Suprapubic skin (tissue), 4 donors: ENCODE measurements around the gene CD84. TPM values are rescaled to one million over a fixed set of nuclear protein-coding genes. Genes with fewer than 3 reads are reported as not detected.
"Not testable (repeated sequence)": the region's sequence is repeated elsewhere in the genome, so short reads cannot be mapped to it uniquely, and the experiment has no call there.

Experiments
- DNase-seq, 2 donors: peaks; one replicate each; pipeline ENCODE4 v3.0.0-alpha.2; 2019; ENCODE audit warnings: low spot score in 2 of 2
- H3K27ac ChIP-seq: fragments of 200-600 bp; sonication (generic); one replicate; pipeline ENCODE4 v1.5.1; 2019
- H3K27me3 ChIP-seq: fragments of 200-600 bp; sonication (generic); one replicate; pipeline ENCODE4 v1.5.1; 2019
- H3K36me3 ChIP-seq: fragments of 200-600 bp; sonication (generic); one replicate; pipeline ENCODE4 v1.5.1; 2019
- H3K4me1 ChIP-seq: fragments of 200-600 bp; sonication (generic); one replicate; pipeline ENCODE4 v1.5.1; 2019
- H3K4me3 ChIP-seq: fragments of 200-600 bp; sonication (generic); one replicate; pipeline ENCODE4 v1.5.1; 2019; ENCODE audit warnings: mild to moderate bottlenecking
- H3K9me3 ChIP-seq: fragments of 200-600 bp; sonication (generic); one replicate; pipeline ENCODE4 v1.5.1; 2019
- EP300 ChIP-seq: sonication (generic); formaldehyde crosslinking; IDR thresholded peaks from one replicate; pipeline ENCODE4 v1.6.1; 2017; ENCODE audit warnings: antibody characterized with exemption
- POLR2A ChIP-seq, 2 donors: fragments of 450-650 bp; IDR thresholded peaks; one replicate each; pipeline ENCODE4 v1.6.1; 2017; ENCODE audit warnings: antibody characterized with exemption in 2 of 2, mild to moderate bottlenecking in 2 of 2, moderate library complexity in 2 of 2
- POLR2AphosphoS5 ChIP-seq, 3 donors: sonication (generic); formaldehyde crosslinking; IDR thresholded peaks; one replicate each; pipeline ENCODE4 v1.6.1; 2017; ENCODE audit warnings: antibody characterized with exemption in 3 of 3
- WGBS: methylation state at CpG from one replicate; pipeline ENCODE4 v1.1.5; 2018; 5-methylcytosine and 5-hydroxymethylcytosine counted together
- total RNA-seq, 4 donors: library from RNA; depleted of rRNA; stranded (reverse); fragments of >200 nt; gene quantifications; one replicate each; pipeline ENCODE4 v1.1.0, GENCODE V29; 2016
- TF ChIP-seq, protein P1 (sequence below), 2 donors: fragments of 200-600 bp in 1 of 2; fragments of 450-650 bp in 1 of 2; sonication (generic) in 1 of 2; IDR thresholded peaks; one replicate each; pipeline ENCODE4 v1.5.1; 2016 to 2019; ENCODE audit warnings: antibody characterized with exemption in 2 of 2, mild to moderate bottlenecking in 1 of 2, moderate library complexity in 1 of 2

The CD84 gene
- total RNA-seq, 4 donors from 2014 or later, result 1.2 to 9.0 (median 2.3) TPM

DNA sequence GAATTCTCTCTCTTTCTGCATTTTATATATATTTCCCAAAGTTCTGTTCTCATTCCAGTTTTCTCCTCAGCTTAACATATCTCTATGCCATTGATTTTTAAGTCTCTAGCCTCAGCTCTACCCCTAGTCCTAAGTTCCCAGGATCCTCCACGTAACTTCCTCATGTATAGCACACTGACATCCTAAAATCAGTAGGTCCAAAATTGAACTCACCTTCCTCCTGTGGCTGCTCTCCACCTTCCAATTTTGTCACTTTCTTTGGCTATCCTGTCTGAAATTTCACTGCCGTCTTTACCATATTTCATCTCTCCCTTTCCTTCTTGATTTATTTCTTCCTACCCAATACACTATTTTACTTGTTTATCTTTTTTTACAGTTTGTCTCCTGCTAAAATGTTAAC is 57.7 kb downstream of the CD84 start:
- 74% methylated on average over 2 of the region's 2 CpGs for WGBS

DNA sequence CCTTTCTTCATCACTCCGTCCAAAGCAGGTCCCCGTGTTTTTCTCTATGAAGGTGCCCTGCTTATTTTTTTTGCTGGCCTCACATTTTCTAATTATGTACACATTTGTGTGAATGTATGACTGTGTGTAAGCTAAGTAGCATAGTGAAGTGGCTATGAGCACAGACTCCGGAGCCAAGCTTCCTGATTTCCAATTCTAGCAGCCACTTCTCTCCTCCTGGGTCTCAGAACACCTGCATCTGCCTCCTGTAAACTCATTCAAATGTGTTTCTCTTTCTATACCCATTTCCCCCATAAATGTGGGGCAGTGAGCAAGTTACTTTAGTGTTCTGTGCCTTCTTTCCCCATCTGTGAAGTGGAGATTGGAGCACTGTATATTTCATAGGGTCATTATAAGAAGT is 58.3 kb downstream of the CD84 start:
- Histone ChIP-seq H3K27me3 (no peaks in the 10 kb centered on the region), H3K4me1 (no peaks in the 10 kb centered on the region), H3K36me3 (no peaks in the 10 kb centered on the region), H3K9me3 (no peaks in the 10 kb centered on the region), H3K4me3 (no peak overlapping the region), H3K27ac (no peak overlapping the region)
- WGBS, result 48% methylated on average over 3 of the region's 3 CpGs
- TF ChIP-seq, protein P1, sequence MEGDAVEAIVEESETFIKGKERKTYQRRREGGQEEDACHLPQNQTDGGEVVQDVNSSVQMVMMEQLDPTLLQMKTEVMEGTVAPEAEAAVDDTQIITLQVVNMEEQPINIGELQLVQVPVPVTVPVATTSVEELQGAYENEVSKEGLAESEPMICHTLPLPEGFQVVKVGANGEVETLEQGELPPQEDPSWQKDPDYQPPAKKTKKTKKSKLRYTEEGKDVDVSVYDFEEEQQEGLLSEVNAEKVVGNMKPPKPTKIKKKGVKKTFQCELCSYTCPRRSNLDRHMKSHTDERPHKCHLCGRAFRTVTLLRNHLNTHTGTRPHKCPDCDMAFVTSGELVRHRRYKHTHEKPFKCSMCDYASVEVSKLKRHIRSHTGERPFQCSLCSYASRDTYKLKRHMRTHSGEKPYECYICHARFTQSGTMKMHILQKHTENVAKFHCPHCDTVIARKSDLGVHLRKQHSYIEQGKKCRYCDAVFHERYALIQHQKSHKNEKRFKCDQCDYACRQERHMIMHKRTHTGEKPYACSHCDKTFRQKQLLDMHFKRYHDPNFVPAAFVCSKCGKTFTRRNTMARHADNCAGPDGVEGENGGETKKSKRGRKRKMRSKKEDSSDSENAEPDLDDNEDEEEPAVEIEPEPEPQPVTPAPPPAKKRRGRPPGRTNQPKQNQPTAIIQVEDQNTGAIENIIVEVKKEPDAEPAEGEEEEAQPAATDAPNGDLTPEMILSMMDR (IDR thresholded peaks at IDR 0.05), result no peak
- TF ChIP-seq POLR2AphosphoS5 (IDR thresholded peaks at IDR 0.05) (no peak), EP300 (no peak), POLR2A (IDR thresholded peaks at IDR 0.05) (no peak)
- no peak for DNase-seq

More for the DNA sequence above, 57.7 kb downstream of the CD84 start:
- no peaks in the 10 kb centered on the region for H3K27me3 ChIP-seq
- no peaks in the 10 kb centered on the region for H3K4me1 ChIP-seq
- H3K36me3 ChIP-seq, result no peaks in the 10 kb centered on the region
- H3K9me3 ChIP-seq, result no peaks in the 10 kb centered on the region
- TF ChIP-seq POLR2A (IDR thresholded peaks at IDR 0.05), result no peak
- TF ChIP-seq POLR2AphosphoS5 (IDR thresholded peaks at IDR 0.05), result no peak
- TF ChIP-seq, protein P1 (IDR thresholded peaks at IDR 0.05), result no peak
- TF ChIP-seq EP300, result no peak
- H3K27ac ChIP-seq, result no peak overlapping the region
- H3K4me3 ChIP-seq, result no peak overlapping the region
- DNase-seq, result no peak

DNA sequence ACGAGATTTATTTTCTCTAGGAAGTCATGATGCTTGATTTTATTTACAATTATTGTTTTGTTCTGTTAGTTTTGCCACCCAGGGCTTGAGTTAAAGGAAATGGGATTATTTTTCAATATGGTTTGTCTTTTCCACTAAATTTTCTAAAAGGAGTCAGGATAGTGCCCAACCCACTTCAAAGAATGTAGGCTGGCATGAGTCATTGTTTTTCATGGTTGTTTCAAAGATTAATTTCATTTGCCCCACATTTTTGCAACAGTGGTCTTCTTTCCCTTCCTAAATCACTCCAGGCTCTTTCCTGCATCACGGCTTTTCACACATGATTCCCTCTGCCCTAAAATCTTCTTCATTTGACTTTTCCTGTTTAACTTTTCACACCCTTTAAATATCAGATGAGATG is 58.7 kb downstream of the CD84 start:
- Histone ChIP-seq H3K4me3 (no peak overlapping the region), H3K27me3 (no peaks in the 10 kb centered on the region), H3K27ac (no peak overlapping the region), H3K36me3 (no peaks in the 10 kb centered on the region), H3K4me1 (no peaks in the 10 kb centered on the region), H3K9me3 (no peaks in the 10 kb centered on the region)
- 10% methylated on average over 2 of the region's 2 CpGs for WGBS
- TF ChIP-seq EP300, result no peak
- TF ChIP-seq POLR2AphosphoS5 (IDR thresholded peaks at IDR 0.05), result no peak
- TF ChIP-seq, protein P1 (IDR thresholded peaks at IDR 0.05), result no peak
- TF ChIP-seq POLR2A (IDR thresholded peaks at IDR 0.05), result no peak
- no peak for DNase-seq

DNA sequence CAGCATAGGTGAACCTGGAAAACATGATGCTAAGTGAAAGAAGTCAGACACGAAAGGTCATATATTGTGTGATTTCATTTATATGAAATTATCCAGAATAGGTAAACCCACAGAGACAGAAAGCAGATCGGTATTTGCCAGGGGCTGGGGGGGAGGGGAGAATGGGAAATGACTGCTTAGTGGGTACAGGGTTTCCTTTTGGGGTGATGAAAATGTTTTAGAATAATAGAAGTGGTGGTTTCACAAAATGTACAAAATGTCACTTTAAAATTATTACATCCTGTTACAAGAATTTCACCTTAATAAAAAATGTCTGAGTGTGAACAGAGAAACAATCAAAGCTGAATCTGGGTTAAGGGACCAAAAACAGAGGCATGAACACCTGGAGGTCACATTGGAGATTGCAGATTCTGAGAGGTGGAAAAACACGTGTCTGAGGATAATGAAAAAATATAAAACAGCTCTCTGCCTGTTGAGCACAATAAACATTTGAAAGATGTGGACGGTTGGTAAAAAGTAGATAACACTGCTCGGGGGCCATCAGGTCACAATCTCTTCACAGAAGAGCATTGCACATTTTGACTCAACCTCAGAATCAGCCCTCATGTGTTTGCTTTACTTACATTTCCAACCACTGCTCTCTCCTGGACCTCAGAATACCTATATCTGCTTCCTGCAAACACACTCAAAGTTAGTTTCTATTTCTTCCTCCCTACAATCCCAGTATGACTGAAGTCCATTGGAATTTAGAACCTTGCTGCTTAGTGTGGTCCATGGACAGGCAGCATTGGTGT is 59.5 kb downstream of the CD84 start:
- Histone ChIP-seq H3K27ac (no peak overlapping the region), H3K4me3 (no peak overlapping the region)
- TF ChIP-seq POLR2A (IDR thresholded peaks at IDR 0.05), result no peak
- TF ChIP-seq, protein P1 (IDR thresholded peaks at IDR 0.05), result no peak
- no peak for TF ChIP-seq POLR2AphosphoS5 (IDR thresholded peaks at IDR 0.05)
- TF ChIP-seq EP300, result no peak

DNA sequence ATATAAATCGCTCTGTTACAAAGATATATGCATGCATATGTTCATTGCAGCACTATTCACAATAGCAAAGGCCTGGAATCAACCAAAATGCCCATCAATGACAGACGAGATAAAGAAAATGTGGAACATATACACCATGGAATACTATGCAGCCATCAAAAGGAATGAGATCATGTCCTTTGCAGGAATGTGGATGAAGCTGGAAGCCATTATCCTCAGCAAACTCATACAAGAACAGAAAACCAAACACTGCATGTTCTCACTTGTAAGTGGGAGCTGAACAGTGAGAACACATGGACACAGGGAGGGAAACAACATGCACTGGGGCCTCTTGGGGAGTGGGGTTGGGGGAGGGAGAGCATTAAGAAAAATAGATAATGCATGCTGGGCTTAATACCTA is 61.8 kb downstream of the CD84 start:
- not testable (repeated sequence) for H3K36me3 ChIP-seq, H3K27ac ChIP-seq, H3K27me3 ChIP-seq, H3K9me3 ChIP-seq, DNase-seq, H3K4me1 ChIP-seq, H3K4me3 ChIP-seq
- WGBS, result 48% methylated on average over 2 of the region's 2 CpGs

More for the DNA sequence above, 59.5 kb downstream of the CD84 start:
- H3K4me1 ChIP-seq, result no peaks in the 10 kb centered on the region
- no peak for DNase-seq
- no peaks in the 10 kb centered on the region for H3K27me3 ChIP-seq
- no peaks in the 10 kb centered on the region for H3K36me3 ChIP-seq
- WGBS, result 44% methylated on average over 5 of the region's 5 CpGs
- no peaks in the 10 kb centered on the region for H3K9me3 ChIP-seq

- not testable (repeated sequence) for H3K27me3 ChIP-seq, DNase-seq, H3K9me3 ChIP-seq, H3K27ac ChIP-seq, H3K4me1 ChIP-seq, H3K36me3 ChIP-seq, H3K4me3 ChIP-seq
- WGBS, result 59% methylated on average over 1 of the region's 1 CpG
Observed at GRCh38 chr1:160515908-160516307, 63.4 kb downstream of the CD84 start.
